GM04503 (cell line): Measurements from ENCODE around the gene WFIKKN2.
"Not testable (repeated sequence)": the region's sequence is repeated elsewhere in the genome, so short reads cannot be mapped to it uniquely, and the experiment has no call there.

Experiments used
- DNase-seq: peaks from one replicate; pipeline ENCODE4 v3.0.0-alpha.2; 2012; ENCODE audit warnings: low read depth

Gene WFIKKN2

GRCh38 chr17:50853781-50854180 lies 18.4 kb downstream of the WFIKKN2 start:
- no peak for DNase-seq

- DNase-seq: no peak
Observed at GRCh38 chr17:50855708-50856330, 20.4 kb downstream of the WFIKKN2 start.

DNA sequence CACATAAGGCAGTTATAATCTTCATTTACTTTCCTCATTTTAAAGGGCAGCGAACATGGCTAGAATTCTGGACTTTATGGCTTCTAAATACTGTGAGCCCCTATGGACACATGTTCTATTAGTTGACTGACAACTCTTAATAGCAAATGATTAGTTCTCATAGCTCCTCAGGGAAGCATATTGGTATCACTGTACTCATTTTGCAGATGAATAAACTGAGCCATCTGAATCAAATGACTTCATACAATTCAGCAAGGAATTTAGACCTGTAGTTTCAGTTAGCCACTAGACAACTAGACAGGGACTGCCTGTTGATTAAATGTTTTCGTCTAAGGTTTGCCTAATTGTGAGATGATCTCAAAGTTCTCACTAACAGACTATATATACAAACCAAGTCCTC lies 21.0 kb downstream of the WFIKKN2 start:
- DNase-seq: no peak

DNA sequence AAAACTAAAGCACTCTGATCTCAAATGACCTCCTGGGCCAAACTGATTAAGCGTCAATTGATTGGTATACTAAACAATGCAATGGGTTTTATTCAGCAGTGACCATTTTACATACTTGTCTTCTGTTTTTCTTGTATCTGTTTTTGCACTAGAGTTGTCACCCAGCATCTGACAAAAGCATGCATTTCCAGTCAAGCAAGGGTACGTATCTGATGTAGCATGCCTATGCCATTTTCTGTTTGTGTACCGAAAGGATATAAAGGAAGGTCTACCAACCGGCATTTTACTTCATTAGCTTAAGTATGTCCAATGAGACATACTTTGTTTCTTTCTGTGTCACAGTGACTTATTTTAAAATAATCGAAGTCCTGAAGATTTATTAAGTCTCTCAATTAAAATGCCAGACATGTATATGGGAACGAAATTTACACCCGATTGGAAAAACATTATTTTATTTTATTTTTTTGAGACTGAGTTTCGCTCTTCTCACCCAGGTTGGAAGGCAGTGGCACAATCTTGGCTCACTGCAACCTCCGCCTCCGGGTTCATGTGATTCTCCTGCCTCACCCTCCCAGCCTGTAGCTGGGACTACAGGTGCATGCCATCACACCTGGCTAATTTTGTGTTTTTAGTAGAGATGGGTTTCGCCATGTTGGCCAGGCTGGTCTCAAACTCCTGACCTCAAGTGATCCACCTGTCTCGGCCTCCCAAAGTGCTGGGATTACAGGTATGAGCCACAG lies 23.3 kb downstream of the WFIKKN2 start:
- no peak for DNase-seq

DNA sequence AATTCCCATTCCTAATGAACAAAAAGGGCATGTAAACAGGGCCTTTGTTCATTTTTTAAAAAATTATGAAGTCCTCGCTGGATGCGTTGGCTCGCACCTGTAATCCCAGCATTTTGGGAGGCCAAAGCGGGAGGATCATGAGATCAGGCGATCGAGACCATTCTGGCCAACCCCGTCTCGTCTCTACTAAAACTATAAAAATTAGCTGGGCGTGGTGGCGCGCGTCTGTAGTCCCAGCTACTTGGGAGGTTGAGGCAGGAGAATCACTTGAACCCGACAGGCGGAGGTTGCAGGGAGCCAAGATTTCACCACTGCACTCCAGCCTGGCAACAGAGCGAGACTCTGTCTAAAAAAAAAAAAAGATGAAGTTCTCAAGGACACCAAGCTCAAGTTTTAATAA lies 24.3 kb downstream of the WFIKKN2 start:
- DNase-seq: not testable (repeated sequence)

- DNase-seq: no peak
Observed at GRCh38 chr17:50861334-50861676, 25.9 kb downstream of the WFIKKN2 start.

DNA sequence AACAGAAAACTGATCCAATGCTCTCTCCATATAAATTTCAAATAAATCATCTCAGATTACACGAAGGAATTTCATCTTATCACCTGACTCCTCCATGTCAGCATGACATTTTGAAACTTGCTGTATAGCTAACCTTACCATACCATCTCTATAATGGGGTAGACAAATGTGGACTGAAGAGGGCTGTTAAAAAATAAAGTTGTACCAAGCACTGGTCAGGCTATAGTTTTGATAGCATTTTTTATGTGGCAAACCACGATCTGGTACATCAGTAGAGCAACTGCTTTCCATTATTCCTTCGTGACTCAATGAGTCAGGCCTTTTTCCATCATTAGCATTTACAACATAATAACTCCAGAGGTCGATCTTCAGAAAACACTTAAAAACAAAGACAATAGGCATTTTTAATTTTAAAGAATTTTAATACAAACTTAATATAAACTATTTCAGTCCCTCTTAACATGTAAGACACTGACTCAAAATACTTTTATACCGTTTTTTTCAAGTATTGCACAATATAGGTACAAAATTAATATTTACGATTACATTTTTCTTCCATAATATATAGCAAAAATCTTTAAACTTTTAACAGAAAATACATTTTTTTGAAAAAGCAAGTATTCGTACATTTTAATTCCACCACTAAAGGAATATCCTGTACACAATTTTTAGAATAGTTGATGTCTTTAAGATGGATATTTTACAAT lies 26.6 kb downstream of the WFIKKN2 start:
- DNase-seq: no peak

DNA sequence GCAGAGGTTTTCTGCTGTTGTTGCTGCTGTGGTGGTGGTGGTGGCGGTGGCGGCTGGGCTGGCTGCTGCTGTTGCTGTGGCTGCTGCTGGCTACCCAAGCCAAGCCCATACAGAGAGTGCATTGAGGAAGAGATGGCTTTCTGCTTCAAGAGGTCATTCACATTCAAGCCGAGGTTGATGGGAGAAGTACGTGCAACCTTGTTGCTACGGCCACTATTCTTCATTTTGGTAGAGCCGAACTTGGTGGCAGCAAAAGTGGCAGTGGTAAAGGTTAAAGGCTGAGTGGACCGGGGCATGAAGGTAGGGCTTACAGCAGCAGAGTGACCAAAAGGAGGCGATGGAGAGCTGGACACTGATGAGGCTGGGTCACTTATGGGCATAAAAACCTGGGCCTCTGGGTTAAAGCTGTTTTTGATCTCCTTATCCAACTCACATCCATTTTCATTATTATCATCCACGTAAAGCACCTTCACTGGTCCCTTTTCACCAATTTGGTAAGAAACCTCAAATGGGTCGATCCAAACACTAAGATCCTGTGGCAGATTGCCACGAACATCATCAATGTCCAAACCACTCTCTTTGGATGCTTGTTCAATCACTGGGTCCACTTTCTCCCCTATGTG lies 27.9 kb downstream of the WFIKKN2 start:
- DNase-seq: no peak

GRCh38 chr17:50863931-50864330 lies 28.5 kb downstream of the WFIKKN2 start:
- no peak for DNase-seq

DNA sequence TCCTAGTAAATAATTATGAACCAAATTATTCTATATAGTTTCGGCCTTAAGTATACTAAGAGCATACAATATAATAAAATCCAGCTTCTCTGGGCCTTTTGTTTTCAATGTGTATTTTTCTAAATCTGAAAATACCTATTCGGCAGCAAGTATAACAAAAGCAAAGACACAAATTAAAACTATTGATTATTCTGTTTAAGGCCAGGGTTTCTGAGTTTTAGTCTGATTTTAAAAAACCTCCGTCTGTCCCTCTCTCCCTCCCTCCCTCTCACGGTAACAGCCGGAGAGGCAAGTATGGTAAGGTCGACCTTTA lies 29.3 kb downstream of the WFIKKN2 start:
- DNase-seq: no peak

DNA sequence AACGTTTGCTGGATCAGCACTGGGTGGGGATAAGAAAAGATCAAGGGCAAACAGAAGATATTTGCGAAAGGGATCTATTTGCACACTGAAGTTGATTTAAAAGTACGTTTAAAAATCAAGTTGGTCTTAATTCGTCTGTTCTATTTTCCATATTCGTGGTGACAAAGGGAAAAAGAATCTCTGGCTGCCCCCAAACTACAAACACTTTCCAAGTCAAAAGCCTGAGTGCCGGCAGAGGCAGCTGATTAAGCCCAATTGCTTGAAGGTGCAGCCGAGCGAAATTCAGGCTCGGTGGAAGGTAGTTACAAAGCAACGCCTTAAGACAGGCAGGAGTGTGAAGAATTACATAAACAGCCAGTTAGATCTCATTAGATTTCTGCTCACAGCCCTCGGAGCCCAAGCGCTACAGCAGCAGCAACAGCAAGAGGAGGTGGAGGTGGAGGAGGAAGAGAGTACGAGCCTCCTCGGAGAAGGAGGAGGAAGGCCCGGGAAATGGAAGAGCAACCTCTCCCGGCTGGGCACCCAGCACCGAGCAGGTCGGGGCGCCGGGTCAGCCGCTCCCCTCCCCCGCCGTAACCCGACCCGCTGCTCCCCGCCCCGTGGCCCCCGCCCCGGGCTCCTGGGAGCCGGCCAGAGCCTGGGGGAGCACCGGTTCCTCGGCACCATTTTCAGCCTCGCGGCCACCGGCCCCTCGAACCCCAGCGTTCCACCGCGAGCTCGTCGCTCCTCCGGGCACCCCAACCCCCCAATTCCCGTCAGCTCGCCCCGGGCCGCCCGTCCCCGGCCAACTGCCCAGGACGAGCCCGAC lies 29.9 kb downstream of the WFIKKN2 start:
- no peak for DNase-seq

- no peak for DNase-seq
Observed at GRCh38 chr17:50865868-50866260, 30.5 kb downstream of the WFIKKN2 start.

GRCh38 chr17:50866261-50866949 lies 31.0 kb downstream of the WFIKKN2 start, which contains the start of gene TOB1:
Gene TOB1 (minus strand): TSS chr17:50866354. CDS start chr17:50864017, 2,337 bp downstream.
- peak; percentile 84 for DNase-seq

- no peak for DNase-seq
Observed at GRCh38 chr17:50866950-50867362, 31.6 kb downstream of the WFIKKN2 start.

DNA sequence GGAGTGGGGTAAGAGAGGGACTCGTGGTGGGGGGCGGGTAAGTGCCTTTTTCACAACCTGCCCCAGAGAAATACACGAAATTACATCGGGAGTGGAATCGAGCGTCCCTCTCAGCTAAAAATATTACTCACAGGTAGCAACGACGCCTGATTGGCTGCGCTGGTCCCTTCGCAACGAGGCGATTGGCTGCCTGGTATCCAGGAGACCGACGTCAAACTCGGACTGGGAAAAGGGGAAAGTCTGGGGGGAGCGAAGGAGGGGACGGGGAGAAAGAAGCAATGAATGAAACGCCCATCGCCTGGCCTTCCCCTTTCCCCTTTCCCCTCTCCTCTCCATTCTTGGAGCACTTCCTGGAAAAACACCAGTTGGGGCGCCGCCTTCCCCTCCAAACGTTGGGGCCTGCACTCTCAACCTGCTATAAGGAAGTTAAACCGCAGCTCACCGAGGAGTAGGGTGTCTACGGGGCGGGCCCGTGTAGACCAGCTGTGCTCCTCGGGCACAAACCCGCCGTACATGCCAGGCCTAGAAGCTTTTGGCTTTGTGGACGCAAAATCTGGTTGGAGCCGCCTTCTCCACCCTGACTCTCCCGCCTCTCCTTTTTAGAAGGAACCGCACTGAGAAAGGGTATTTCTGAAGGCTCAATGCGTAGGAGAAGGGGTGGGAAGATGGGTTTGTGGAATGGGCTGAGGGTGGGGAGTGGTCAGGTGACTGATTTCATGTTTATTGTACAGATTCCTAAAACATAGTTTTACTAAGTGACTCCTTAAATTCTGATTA lies 32.2 kb downstream of the WFIKKN2 start:
- peak; percentile 79 for DNase-seq

DNA sequence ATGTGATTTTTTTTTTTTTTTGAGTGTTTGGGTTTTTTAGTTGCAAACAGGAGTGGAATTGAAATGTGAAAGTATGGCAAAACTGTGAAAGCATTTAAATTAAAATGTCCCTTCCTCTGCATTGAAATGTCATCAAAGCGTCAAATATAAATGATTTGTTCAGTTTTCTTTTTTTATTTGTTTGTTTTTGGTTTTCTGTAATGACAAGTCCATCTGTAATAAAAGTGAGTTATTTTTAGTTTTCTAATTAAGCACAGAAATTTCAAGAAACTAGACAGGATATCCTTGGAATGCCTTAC lies 32.7 kb downstream of the WFIKKN2 start:
- DNase-seq: no peak

DNA sequence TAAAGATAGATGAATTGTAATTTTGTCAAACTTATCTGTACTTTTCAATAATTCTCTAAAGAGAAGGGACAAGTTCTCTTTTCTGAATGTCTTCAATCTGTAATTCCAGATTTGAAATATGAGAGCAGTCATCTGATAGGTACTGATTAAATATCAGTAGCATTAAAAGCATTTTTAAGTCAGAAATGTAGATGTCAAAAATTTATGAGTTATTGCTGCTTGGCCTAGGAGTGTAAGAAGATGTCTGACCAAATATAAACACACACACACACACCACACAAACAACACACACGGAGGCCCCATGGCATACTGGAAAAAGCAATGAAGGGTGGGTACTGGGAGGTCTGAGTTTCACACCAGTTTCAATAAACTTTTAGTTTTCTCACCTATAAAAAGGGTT lies 33.2 kb downstream of the WFIKKN2 start:
- DNase-seq: no peak

DNA sequence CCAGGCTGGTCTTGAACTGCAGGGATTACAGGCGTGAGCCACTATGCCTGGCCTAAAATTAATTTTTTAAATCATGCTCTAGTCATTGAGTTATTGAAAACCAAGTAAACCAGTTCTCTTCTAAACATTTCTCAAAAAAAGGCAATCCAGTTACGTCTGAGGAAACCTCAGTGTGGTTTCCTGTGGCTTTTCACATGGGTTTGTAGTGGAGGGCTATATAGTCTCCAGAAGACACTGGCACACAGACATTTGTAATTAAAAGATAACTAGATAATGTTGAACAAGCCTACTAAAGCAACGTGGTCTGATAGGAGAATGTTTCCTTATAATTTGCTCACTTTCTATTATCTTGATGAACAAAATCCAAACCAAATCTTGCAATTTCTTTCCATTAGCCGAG lies 36.0 kb downstream of the WFIKKN2 start:
- no peak for DNase-seq

- DNase-seq: no peak
Observed at GRCh38 chr17:50871898-50872297, 36.5 kb downstream of the WFIKKN2 start.

GRCh38 chr17:50872710-50873424 lies 37.5 kb downstream of the WFIKKN2 start:
- DNase-seq: no peak
